NCI-H2107 (cell line): ENCODE results near the gene KCNIP1.

Experiments used
- DNase-seq: peaks from one replicate; lab custom pipeline; 2025; lab: John Stamatoyannopoulos, UW

Gene KCNIP1

GRCh38 chr5:170503990-170504596 lies at the start of gene KCNIP1:
TSS of gene KCNIP1 (plus strand) at chr5:170504020.
- no peak for DNase-seq

DNA sequence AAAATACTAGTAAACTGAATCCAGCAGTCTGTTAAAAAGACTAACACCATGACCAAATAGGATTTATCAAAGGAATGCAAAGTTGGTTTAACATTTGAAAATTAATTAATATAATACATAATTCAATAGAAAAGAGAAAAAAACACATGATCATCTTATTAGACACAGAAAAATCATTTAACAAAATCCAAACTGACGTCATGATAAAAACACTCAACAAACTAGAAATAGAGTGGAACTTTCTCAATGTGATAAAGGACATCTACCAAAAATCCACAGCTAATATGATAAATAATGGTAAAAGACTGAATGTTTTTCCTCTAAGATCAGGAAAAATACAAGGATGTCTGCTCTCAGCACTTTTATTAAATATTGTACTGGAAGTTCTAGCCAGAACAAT lies 40.4 kb upstream of the KCNIP1 start:
- DNase-seq, result no peak

DNA sequence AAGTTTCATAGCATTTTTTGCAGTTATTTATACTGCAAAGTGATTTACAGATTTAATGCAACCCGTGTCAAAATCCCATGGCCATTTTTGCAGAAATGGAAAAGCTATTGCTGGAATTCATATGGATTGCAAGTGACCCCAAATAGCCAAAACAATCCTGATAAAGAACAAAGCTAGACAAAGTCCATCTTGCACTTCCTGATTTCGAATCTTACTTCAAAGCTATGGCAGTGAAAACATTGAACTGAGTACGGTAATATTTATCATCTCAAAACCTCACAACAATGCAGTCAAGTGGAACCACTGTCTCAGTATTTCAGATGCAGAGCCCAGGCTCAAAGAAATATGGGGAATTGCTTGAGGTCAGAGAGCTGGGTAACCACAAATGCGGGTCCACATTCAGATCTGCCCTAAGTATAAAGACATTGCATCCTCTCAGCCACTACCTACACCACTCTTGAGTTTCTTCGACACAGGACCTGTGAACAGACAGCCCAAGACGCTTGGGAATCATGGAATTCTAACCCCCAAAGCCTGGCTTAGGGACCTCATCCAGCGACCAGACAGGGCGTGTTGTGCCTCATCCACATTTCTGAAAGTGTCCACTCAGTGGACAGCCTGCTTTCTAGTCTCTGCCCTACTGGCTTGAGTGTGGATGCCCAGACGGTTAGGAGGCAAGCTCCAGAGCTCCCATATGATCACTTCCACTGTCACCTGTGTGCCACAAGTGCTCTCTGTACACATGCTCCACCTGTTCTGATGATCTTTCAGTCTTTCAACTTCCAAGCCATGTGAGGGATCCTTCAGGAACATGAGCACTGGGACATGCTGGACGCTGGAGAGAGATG lies 39.3 kb upstream of the KCNIP1 start:
- DNase-seq, result no peak

DNA sequence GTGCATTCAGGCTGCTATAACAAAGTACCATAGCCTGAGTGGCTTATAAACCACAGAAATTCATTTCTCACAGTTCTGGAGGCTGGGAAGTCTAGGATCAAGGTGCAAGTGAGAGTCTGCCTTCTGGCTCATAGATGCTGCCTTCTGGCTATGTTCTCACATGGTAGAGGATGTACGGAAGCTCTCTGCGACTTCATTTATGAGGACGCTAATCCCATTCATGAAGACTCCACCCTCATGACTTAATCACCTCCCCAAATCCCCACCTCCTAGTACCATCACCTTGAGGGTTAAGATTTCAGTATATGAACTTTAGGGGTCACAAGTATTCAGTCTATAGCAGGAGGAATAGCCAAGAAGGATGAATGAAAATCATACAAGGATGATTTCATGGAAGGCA lies 37.3 kb upstream of the KCNIP1 start:
- DNase-seq, result no peak

DNA sequence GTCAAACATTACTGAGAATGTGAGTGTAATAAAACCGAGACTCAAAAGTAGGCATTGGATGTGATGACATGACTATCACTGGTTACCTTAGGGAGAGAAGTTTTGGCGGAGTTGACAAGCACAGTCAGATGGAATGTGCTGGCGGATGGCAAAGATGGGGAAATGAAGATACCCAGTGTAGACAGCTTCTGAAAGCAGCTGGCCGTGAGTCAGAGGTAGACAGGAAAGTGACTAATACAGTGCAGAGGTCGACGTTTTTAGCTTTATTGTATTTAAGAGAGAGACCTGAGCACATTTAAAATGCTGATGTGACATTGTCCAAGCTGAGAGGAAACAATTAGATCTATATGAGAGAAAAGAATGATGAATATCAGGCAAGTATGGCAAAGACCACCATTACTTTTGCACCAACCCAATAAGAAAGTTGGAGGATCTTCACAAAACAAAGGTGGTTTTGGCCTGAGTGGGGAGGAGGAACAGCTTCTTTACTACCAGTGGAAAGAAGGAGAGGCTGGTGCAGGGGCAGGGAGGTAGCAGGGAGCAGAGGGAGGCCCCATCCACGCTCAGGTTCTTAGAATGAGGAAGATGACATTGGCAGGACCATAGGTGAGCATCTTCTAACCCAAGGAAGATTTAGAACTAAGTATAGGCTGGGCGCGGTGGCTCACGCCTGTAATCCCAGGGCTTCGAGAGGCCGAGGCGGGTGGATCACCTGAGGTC lies 36.7 kb upstream of the KCNIP1 start:
- no peak for DNase-seq

DNA sequence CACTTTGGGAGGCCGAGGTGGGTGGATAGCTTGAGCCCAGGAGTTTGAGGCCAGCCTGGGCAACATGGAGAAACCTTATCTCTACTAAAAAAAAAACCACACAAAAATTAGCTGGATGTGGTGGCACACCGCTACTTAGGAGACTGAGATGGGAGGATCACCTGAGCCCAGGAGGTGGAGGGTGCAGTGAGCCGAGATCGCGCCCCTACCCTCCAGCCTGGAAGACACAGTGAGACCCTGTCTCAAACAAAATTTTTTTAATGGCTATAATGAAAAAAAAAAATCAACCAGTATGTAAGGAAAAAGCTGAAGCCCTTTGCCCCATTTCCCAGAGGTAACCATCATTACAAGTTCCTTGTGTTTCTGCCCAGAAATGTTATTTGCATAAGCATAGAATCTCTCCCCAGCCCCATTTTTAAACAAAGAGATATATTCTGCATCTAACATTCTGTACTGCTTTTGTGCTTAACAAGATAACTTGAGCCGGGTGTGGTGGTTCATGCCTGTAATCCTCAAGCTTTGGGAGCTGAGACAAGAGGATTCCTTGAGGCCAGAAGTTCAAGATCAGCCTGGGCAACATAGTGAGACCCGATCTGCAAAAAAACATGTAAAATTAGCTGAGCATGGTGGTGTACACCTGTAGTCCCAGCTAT lies 35.1 kb upstream of the KCNIP1 start:
- no peak for DNase-seq

- DNase-seq, result no peak
These were observed 34.4 kb upstream of the KCNIP1 start for GRCh38 chr5:170469414-170469813.

DNA sequence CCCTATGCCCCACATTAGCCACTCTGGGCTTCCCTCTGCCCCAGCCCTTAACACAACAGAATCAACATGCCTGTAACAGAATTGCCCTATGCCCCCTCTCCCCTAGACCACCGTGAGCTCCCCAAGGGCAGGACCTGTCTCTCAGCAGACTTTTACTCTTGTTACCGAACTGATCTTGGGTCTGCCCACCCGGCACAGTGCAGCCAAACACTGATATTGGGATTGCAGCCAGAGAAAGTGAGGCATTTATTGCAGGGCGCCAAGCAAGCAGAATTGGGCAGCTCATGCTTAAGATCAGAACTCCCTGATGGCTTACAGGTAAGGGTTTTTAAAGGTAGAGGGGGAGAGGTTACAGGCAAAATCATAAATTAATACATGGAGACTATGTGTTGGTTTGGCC lies 33.5 kb upstream of the KCNIP1 start:
- DNase-seq, result no peak

GRCh38 chr5:170470808-170471404 lies 32.9 kb upstream of the KCNIP1 start:
- DNase-seq, result no peak

- DNase-seq, result no peak
These were observed 32.2 kb upstream of the KCNIP1 start for GRCh38 chr5:170471551-170472178.

DNA sequence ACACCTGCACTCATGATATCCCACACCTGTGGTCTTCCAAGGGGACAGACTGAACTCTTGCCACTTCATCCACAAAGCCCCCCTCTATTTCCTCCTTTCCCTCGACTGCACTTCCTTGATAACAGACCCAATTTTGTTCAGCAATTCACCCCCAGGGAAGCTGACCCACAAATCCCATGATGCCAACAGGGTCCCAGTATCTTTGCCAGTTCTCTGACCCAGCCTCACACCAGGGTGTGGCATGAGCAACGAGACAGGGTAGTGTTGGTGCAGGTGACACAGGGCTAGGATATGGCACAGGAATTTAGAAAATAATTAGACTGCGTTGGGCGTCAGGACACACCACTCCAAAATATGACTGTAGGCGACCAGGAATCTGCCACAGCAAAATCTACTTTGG lies 30.2 kb upstream of the KCNIP1 start:
- DNase-seq, result no peak

DNA sequence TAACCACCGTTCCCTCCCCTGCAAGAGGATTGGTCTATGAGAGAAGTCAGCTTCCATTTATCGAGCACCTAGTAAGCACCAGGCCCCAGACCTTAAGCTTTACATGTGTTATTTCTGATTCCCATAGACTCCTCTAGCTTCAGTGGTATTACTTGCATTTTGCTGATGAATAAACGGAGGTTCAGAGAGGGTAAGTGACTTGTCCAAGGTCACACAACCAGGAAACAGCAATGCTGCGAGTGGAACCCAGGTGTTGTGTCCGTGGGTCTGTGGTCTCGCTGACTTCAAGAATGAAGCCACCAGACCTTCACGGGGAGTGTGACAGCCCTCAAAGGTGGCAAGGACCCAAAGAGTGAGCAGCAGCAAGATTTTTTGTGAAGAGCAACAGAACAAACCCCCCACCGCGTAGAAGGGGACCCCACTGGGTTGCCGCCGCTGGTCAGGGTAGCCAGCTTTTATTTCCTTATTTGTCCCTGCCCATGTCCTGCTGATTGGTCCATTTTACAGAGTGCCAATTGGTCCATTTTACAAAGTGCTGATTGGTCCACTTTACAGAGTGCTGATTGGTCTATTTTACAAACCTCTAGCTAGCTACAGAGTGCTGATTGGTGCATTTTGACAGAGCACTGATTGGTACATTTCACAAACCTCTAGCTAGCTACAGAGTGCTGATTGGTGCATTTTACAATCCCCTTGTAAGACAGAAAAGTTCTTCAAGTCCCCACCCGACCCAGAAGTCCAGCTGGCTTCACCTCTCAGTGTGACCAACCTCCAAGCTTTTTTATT lies 29.1 kb upstream of the KCNIP1 start:
- DNase-seq, result no peak

DNA sequence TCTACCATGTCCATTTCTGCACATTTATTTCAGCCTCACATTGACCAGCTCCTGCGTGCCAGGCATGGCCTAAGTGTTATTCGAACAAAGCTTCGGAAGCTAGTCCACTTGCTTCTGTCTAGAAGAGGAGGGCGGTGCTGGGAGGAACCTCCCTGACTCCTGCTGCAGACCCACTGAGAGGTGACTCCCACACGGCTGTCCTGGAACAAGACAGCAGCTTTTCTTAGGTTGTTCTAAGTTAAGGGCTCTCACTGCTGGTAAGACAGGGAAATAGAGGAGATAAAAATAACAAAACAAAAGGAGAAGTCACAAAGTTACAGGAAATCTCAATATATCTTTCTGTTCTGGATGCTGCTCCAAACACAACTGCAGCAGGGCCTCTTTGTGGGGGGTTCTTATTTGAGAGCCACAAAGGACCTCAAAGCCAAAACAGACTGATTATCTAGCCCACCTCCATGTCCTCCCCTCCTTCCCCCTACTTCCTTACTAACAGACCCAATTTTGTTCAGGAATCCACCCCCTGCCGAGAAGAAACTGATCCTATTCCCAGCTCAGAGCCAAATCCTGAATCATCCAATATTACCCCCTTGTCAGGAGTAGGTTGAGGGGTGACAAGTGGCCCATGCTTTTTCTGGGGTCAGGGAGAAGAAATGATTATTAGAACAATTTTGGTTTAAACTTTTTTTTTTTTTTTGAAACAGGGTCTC lies 28.4 kb upstream of the KCNIP1 start:
- no peak for DNase-seq

DNA sequence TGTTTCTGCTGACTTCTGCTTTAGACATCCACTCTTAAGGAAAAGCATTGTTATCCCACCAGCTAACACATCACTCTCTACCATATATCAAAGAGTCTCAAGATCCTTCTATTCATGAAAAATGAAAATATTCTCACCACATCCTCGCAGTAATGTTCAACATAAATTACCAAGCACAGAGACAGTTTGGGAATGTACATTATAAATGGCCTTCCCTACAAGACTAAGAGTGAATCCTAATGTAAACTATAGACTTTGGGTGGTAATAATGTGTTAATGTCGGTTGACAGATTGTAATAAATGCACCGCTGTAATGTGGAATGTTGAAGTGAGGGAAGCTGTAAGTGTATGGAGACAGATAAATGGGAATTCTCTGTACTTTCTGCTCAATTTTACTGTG lies 27.1 kb upstream of the KCNIP1 start:
- DNase-seq, result no peak

DNA sequence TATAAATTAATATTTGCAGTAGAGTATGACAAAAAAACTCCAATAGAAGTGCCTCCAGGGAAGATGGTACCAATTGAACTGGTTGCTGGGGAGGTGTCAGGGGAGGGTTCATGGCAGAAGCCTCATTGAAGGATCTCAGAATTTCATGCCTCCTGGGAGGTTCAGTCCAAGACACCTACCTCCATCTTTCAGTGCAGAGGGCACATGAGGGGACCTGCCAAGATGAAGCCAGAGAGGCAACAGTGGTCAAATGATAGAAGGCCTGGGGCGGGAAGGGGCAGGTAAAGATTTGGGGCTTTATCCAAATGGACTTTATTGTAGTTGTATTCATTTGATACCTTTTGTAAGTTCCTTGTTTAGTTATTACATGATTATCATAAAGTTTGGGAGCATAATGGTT lies 25.9 kb upstream of the KCNIP1 start:
- no peak for DNase-seq

DNA sequence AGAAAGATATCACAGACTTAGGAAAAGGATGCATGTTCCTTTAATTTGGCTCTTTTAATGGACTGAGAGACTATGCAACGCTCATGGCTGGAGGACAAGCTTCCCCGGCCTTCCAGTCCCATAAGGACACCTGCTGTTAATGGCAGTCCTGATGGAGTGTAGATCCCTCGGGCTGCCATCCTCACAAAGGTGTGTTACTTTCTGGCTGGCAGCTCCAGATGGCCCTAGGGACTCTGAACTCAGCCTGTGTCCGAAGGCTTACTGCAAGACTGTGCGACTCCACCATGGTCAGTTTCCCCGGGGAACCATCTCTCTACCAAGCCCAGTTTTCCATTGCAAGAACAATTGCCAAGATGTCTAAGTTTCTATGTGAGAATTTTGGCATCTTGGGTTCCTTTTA lies 25.5 kb upstream of the KCNIP1 start:
- no peak for DNase-seq

- DNase-seq, result no peak
These were observed 24.3 kb upstream of the KCNIP1 start for GRCh38 chr5:170479484-170479883.

DNA sequence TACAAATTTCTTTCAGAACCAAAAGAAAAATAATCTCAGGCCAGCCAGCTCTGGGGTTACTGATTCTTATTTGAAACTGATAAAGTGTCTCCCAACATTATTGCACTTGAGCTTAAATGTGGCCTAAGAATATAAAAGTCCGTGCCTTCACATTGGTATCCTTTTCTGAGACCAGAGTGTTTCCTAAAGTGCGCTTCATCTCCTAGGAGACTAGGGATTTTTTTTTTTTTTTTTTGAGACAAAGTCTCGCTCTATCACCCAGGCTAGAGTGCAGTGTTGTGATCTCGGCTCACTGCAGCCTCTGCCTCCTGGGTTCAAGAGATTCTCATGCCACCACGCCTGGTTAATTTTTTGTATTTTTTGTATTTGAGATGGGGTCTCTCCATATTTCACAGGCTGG lies 23.6 kb upstream of the KCNIP1 start:
- no peak for DNase-seq

DNA sequence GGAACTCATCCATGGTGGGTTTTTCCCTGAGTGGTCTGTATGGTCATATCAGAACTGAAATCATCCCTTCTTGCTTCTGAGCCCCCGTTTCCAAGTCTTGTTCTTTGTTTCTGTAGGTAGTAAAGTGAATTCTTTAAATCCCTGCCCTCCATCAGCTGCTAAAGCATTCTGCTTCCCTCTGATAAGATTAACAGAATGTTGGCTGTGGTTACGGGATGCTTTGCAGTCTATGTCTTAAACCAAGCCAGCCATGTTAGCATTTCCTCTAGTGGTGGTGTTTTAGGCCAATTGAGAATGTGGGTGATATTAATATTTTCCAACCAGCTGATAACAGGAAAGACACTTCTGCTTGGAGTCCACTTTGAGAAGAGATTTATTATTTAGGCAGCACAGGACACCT lies 22.0 kb upstream of the KCNIP1 start:
- no peak for DNase-seq

GRCh38 chr5:170482511-170482910 lies 21.3 kb upstream of the KCNIP1 start:
- DNase-seq, result no peak
